ENCODE results near the gene AIP. TPM values are rescaled to one million over a fixed set of nuclear protein-coding genes. Genes with fewer than 3 reads are reported as not detected.

Gene AIP
- total and polyA plus RNA-seq, 2 of the 8 experiments (the other 6 are each of a cell fraction or from before 2014, with no cell fraction given), result 29.8 to 54.4 TPM

GRCh38 chr11:67508486-67509121 lies 25.8 kb downstream of the AIP start (continued):
- TF ChIP-seq, protein P1, sequence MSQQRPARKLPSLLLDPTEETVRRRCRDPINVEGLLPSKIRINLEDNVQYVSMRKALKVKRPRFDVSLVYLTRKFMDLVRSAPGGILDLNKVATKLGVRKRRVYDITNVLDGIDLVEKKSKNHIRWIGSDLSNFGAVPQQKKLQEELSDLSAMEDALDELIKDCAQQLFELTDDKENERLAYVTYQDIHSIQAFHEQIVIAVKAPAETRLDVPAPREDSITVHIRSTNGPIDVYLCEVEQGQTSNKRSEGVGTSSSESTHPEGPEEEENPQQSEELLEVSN (IDR thresholded peaks at IDR 0.05), result 0 out of 2 replicates have a peak, but pooled peaks have one; percentile 5
- TF ChIP-seq EZH2 (IDR thresholded peaks at IDR 0.05; ENCODE audit: low read depth, low read length, severe bottlenecking) (no peak), BRCA1 (IDR thresholded peaks at IDR 0.05; ENCODE audit: low read depth, low read length) (peak; percentile 7; the same call in 1 of the 2 replicates), SIN3A (conservative IDR thresholded peaks at IDR 0.05 in 1 of 2, IDR thresholded peaks at IDR 0.05 in 1 of 2; ENCODE audit: low read depth in 1 of 2, low read length in 2 of 2) (peak; percentile 59 to 90; a peak in 1 of 4 replicates), NANOG (IDR thresholded peaks at IDR 0.05; ENCODE audit: insufficient read depth, low read depth, low read length, poor library complexity, severe bottlenecking) (no peak), PHF8 (conservative IDR thresholded peaks at IDR 0.05; ENCODE audit: low read depth, low read length) (peak; percentile 66), RXRA (IDR thresholded peaks at IDR 0.05; ENCODE audit: insufficient read depth, low read depth, low read length) (no peak), ATF2 (IDR thresholded peaks at IDR 0.05; ENCODE audit: low read length) (no peak; the same call in 1 of the 2 replicates), SP4 (IDR thresholded peaks at IDR 0.05; ENCODE audit: low read length) (no peak; the same call in 1 of the 2 replicates), SAP30 (IDR thresholded peaks at IDR 0.05; ENCODE audit: insufficient read depth, insufficient replicate concordance, low read length) (peak; percentile 75), HDAC6 (IDR thresholded peaks at IDR 0.05; ENCODE audit: low read depth, low read length) (no peak), JUND (IDR thresholded peaks at IDR 0.05; ENCODE audit: low read length) (peak; percentile 25; the same call in 1 of the 2 replicates), KDM1A (IDR thresholded peaks at IDR 0.05; ENCODE audit: borderline replicate concordance, low read length) (peak; percentile 47; the same call in 1 of the 2 replicates), EP300 (IDR thresholded peaks at IDR 0.05; ENCODE audit: borderline replicate concordance in 1 of 2, low read depth in 2 of 2, low read length in 2 of 2) (peak in 1 of 2 experiments; percentile 17; a peak in 2 of 3 replicates), POU5F1 (IDR thresholded peaks at IDR 0.05; ENCODE audit: low read depth, low read length) (no peak), RAD21 (IDR thresholded peaks at IDR 0.05 in 1 of 2, conservative IDR thresholded peaks at IDR 0.05 in 1 of 2; ENCODE audit: low read depth in 2 of 2, low read length in 2 of 2) (no peak), KDM4A (IDR thresholded peaks at IDR 0.05; ENCODE audit: low read depth, low read length, severe bottlenecking) (peak; percentile 82), RNF2 (IDR thresholded peaks at IDR 0.05; ENCODE audit: borderline replicate concordance, low read depth, low read length, missing control alignments, poor library complexity, severe bottlenecking) (no peak), SRF (IDR thresholded peaks at IDR 0.05; ENCODE audit: low read depth, low read length) (peak; percentile 58)

Data from H1 (cell line).